ENCODE measurements around the gene TTC28. TPM values are rescaled to one million over a fixed set of nuclear protein-coding genes. Genes with fewer than 3 reads are reported as not detected.

Gene TTC28
- polyA plus RNA-seq, 1 donor from 2014 or later, result 14.8 TPM

- Histone ChIP-seq H3F3A (ENCODE audit: insufficient read depth, low read length, poor library complexity, severe bottlenecking) (no peaks in the 10 kb centered on the region), H2AFZ (ENCODE audit: low read depth, low read length) (no peak overlapping the region), H3K4me3 (ENCODE audit: low read length) (no peak overlapping the region), H3K9ac (ENCODE audit: low read length) (no peak overlapping the region), H3K9me2 (ENCODE audit: insufficient read depth, low read length) (no peaks in the 10 kb centered on the region), H3K27ac (ENCODE audit: low read length) (no peak overlapping the region), H3K9me3 (ENCODE audit: low read length) (no peaks in the 10 kb centered on the region), H3K4me2 (ENCODE audit: low read length) (no peak overlapping the region), H3K36me3 (ENCODE audit: insufficient read depth, low read length) (no peaks in the 10 kb centered on the region), H3K79me2 (replicated peaks; ENCODE audit: insufficient read depth, low read length) (peaks cover 21% of the 10 kb centered on the region), H4K20me1 (ENCODE audit: insufficient read depth) (no peaks in the 10 kb centered on the region), H3K27me3 (ENCODE audit: insufficient read depth, low read depth, low read length) (no peaks in the 10 kb centered on the region)
- TF ChIP-seq SMC3 (conservative IDR thresholded peaks at IDR 0.05; ENCODE audit: poor library complexity) (no peak), MXI1 (conservative IDR thresholded peaks at IDR 0.05; ENCODE audit: poor library complexity, severe bottlenecking) (no peak), REST (IDR thresholded peaks at IDR 0.05; ENCODE audit: borderline replicate concordance) (no peak), POLR2AphosphoS5 (IDR thresholded peaks at IDR 0.05) (no peak), EZH2 (IDR thresholded peaks at IDR 0.05; ENCODE audit: borderline replicate concordance, insufficient read depth, low read length, poor library complexity, severe bottlenecking) (no peak), EP300 (conservative IDR thresholded peaks at IDR 0.05; ENCODE audit: poor library complexity, severe bottlenecking) (no peak), CTCF (IDR thresholded peaks at IDR 0.05; ENCODE audit: poor library complexity, severe bottlenecking) (no peak)
These were observed 132.4 kb downstream of the TTC28 start for GRCh38 chr22:28547132-28547842.

GRCh38 chr22:28544431-28544868 is 135.2 kb downstream of the TTC28 start:
- H3K9me3 ChIP-seq (ENCODE audit: low read length), result no peaks in the 10 kb centered on the region
- no peak overlapping the region for H3K9ac ChIP-seq (ENCODE audit: low read length)
- TF ChIP-seq MXI1 (conservative IDR thresholded peaks at IDR 0.05; ENCODE audit: poor library complexity, severe bottlenecking) (no peak), REST (IDR thresholded peaks at IDR 0.05; ENCODE audit: borderline replicate concordance) (no peak)
- no peaks in the 10 kb centered on the region for H3K27me3 ChIP-seq (ENCODE audit: insufficient read depth, low read depth, low read length)
- no peak overlapping the region for H2AFZ ChIP-seq (ENCODE audit: low read depth, low read length)
- no peaks in the 10 kb centered on the region for H4K20me1 ChIP-seq (ENCODE audit: insufficient read depth)
- H3K79me2 ChIP-seq (replicated peaks; ENCODE audit: insufficient read depth, low read length), result peaks cover 18% of the 10 kb centered on the region
- no peaks in the 10 kb centered on the region for H3F3A ChIP-seq (ENCODE audit: insufficient read depth, low read length, poor library complexity, severe bottlenecking)
- no peak overlapping the region for H3K27ac ChIP-seq (ENCODE audit: low read length)
- no peak overlapping the region for H3K4me3 ChIP-seq (ENCODE audit: low read length)
- no peaks in the 10 kb centered on the region for H3K36me3 ChIP-seq (ENCODE audit: insufficient read depth, low read length)
- H3K9me2 ChIP-seq (ENCODE audit: insufficient read depth, low read length), result no peaks in the 10 kb centered on the region
- H3K4me2 ChIP-seq (ENCODE audit: low read length), result no peak overlapping the region

Measured in neural cell (in vitro differentiated cells).